Hindlimb muscle (tissue), 1 donor: ENCODE results near the gene CLCN4. TPM values are rescaled to one million over a fixed set of nuclear protein-coding genes. Genes with fewer than 3 reads are reported as not detected.

Experiments
- DNase-seq: peaks from one replicate; pipeline ENCODE4 v3.0.0-alpha.2; 2013
- polyA plus RNA-seq: library from polyadenylated mRNA; unstranded; fragments of 120-200 nt; gene quantifications from one replicate; pipeline ENCODE4 v1.2.1, GENCODE V29; 2013; ENCODE audit not compliant: insufficient read length

The CLCN4 gene
- polyA plus RNA-seq, 1 donor, result 14.7 TPM

GRCh38 chrX:10167573-10167972 lies 10.8 kb downstream of the CLCN4 start:
- DNase-seq, result no peak

GRCh38 chrX:10168226-10168625 lies 11.5 kb downstream of the CLCN4 start:
- no peak for DNase-seq

GRCh38 chrX:10169175-10169574 lies 12.4 kb downstream of the CLCN4 start:
- no peak for DNase-seq

- no peak for DNase-seq
Measured at GRCh38 chrX:10171249-10171648, 14.5 kb downstream of the CLCN4 start.

GRCh38 chrX:10172877-10173276 lies 16.1 kb downstream of the CLCN4 start:
- DNase-seq, result no peak

GRCh38 chrX:10173331-10173900 lies 16.6 kb downstream of the CLCN4 start:
- peak; percentile 72 for DNase-seq

GRCh38 chrX:10174051-10174450 lies 17.3 kb downstream of the CLCN4 start:
- DNase-seq, result no peak

GRCh38 chrX:10174810-10175209 lies 18.0 kb downstream of the CLCN4 start:
- no peak for DNase-seq

GRCh38 chrX:10175319-10175871 lies 18.6 kb downstream of the CLCN4 start:
- DNase-seq, result no peak

- DNase-seq, result no peak
Measured at GRCh38 chrX:10176121-10177003, 19.6 kb downstream of the CLCN4 start.

GRCh38 chrX:10177004-10177396 lies 20.2 kb downstream of the CLCN4 start:
- no peak for DNase-seq

GRCh38 chrX:10177601-10178000 lies 20.8 kb downstream of the CLCN4 start:
- no peak for DNase-seq

- no peak for DNase-seq
Measured at GRCh38 chrX:10178866-10179463, 22.2 kb downstream of the CLCN4 start.

GRCh38 chrX:10183760-10184159 lies 27.0 kb downstream of the CLCN4 start:
- DNase-seq, result no peak

GRCh38 chrX:10184411-10184810 lies 27.6 kb downstream of the CLCN4 start:
- no peak for DNase-seq

GRCh38 chrX:10186355-10186754 lies 29.6 kb downstream of the CLCN4 start:
- DNase-seq, result no peak

GRCh38 chrX:10187421-10187820 lies 30.6 kb downstream of the CLCN4 start:
- no peak for DNase-seq

GRCh38 chrX:10189317-10190268 lies 32.8 kb downstream of the CLCN4 start:
- peak; percentile 72 for DNase-seq

GRCh38 chrX:10190367-10190766 lies 33.6 kb downstream of the CLCN4 start:
- DNase-seq, result peak; percentile 69

GRCh38 chrX:10193587-10193986 lies 36.8 kb downstream of the CLCN4 start:
- DNase-seq, result no peak

- DNase-seq, result no peak
Measured at GRCh38 chrX:10195425-10195824, 38.6 kb downstream of the CLCN4 start.

GRCh38 chrX:10195947-10196346 lies 39.2 kb downstream of the CLCN4 start:
- no peak for DNase-seq
